Small intestine (tissue), 16 donors: ENCODE measurements around the gene HCFC1. TPM values are rescaled to one million over a fixed set of nuclear protein-coding genes. Genes with fewer than 3 reads are reported as not detected.

Source experiments
- DNase-seq, 2 donors: peaks; one replicate each; pipeline versions ENCODE4 v3.0.0 to v3.0.0-alpha.2; 2013
- FAIRE-seq: peaks from 2 replicates; lab custom pipeline; 2012; peaks lifted over from hg19 to GRCh38; lab: Jason Lieb, UNC
- H3K27ac ChIP-seq, 3 donors: one replicate each; pipeline ENCODE4 v1.5.1; 2013; ENCODE audit warnings: low read length in 2 of 3, mild to moderate bottlenecking in 2 of 3, control low read depth in 1 of 3, inconsistent platforms in 1 of 3, low read depth in 1 of 3, moderate library complexity in 1 of 3
- H3K27me3 ChIP-seq, 3 donors: one replicate each; pipeline ENCODE4 v1.6.1; 2013; ENCODE audit warnings: low read length in 3 of 3, inconsistent platforms in 1 of 3; ENCODE audit not compliant: control insufficient read depth in 3 of 3, insufficient read depth in 3 of 3
- H3K36me3 ChIP-seq, 3 donors: one replicate each; pipeline ENCODE4 v1.6.1; 2013; ENCODE audit warnings: low read length in 3 of 3, inconsistent platforms in 1 of 3, low read depth in 1 of 3, mild to moderate bottlenecking in 1 of 3, moderate library complexity in 1 of 3; ENCODE audit not compliant: control insufficient read depth in 3 of 3, insufficient read depth in 2 of 3
- H3K4me1 ChIP-seq, 3 donors: one replicate each; pipeline ENCODE4 v1.6.1; 2013; ENCODE audit warnings: low read length in 2 of 3, inconsistent platforms in 1 of 3, low read depth in 1 of 3, mild to moderate bottlenecking in 1 of 3, moderate library complexity in 1 of 3; ENCODE audit not compliant: control insufficient read depth in 3 of 3, insufficient read depth in 2 of 3
- H3K4me3 ChIP-seq, 3 donors: one replicate each; pipeline ENCODE4 v1.5.1; 2013; ENCODE audit warnings: low read length in 3 of 3, control low read depth in 1 of 3, inconsistent platforms in 1 of 3, low read depth in 1 of 3, mild to moderate bottlenecking in 1 of 3, moderate library complexity in 1 of 3
- H3K9me3 ChIP-seq, 2 donors: one replicate each; pipeline ENCODE4 v1.6.1; 2013; ENCODE audit warnings: low read depth in 1 of 2, low read length in 1 of 2; ENCODE audit not compliant: control insufficient read depth in 2 of 2, insufficient read depth in 1 of 2
- WGBS, 3 donors: extraction: QIAGEN DNeasy Blood & Tissue Kit; methylation state at CpG; one replicate each; pipeline ENCODE4 v1.1.7; 2013; 5-methylcytosine and 5-hydroxymethylcytosine counted together
- long read RNA-seq, 10 donors: transcript quantifications; one replicate each; lab custom pipeline, GENCODE V29; 2026
- polyA plus RNA-seq, 4 donors: library from polyadenylated mRNA; stranded (reverse) in 3 of 4; unstranded in 1 of 4; fragments of 200-250 nt in 3 of 4; fragments of 120-200 nt in 1 of 4; gene quantifications; one replicate each; pipeline versions ENCODE4 v1.2.1 to v1.2.3, GENCODE V29; 2013
- donor health status: healthy with polysubstance abuse.
- donor health status: control.
- donor health status: control.
- donor health status: Bipolar disorder and iron deficiency.
- donor health status: healthy.

Gene HCFC1
- polyA plus RNA-seq = 10 to 100 TPM in 2 of 4 donors, 1 to 10 TPM in 2; 7.6 to 32.9 (median 19.5) TPM
- long read RNA-seq, donor 1, full-length matches to known transcripts = 1 of 1 reads
- long read RNA-seq, donor 1, partial matches to known transcripts = 0 of 1 reads
- long read RNA-seq, donor 1, other reads (novel, unspliced or antisense) = 0 of 1 reads
- long read RNA-seq, donor 2 = 0 reads
- long read RNA-seq, donor 3, partial matches to known transcripts = 31 of 31 reads
- long read RNA-seq, donor 3, other reads (novel, unspliced or antisense) = 0 of 31 reads
- long read RNA-seq, donor 4 = 0 reads
- long read RNA-seq, donor 5 = 0 reads
- long read RNA-seq, donor 6 = 0 reads
- long read RNA-seq, donor 7 = 0 reads
- long read RNA-seq, donor 8 = 0 reads
- long read RNA-seq, donor 9 = 0 reads
- long read RNA-seq, donor 10 = 0 reads

- Histone ChIP-seq H3K27me3 (no peaks in the 10 kb centered on the region), H3K27ac (peak within 1 kb of the TSS; percentile 94 to 100 (median 97)), H3K9me3 (no peaks in the 10 kb centered on the region), H3K36me3 (peaks cover 0 to 29% (median 0%) of the 10 kb centered on the region in 3 donors), H3K4me3 (peak within 1 kb of the TSS; percentile 71 to 99 (median 75)), H3K4me1 (peaks cover 0 to 45% (median 2%) of the 10 kb centered on the region in 3 donors)
- WGBS, 3 donors = 0 to 11% (median 2%) methylated on average over 50 to 96 of the region's 96 CpGs
- no peak for FAIRE-seq
- peak; percentile 84 to 94 for DNase-seq
These were observed at the start of gene HCFC1 for GRCh38 chrX:153971450-153972367. Gene HCFC1 (minus strand): TSS chrX:153971818. CDS start chrX:153970840, 978 bp downstream.

DNA sequence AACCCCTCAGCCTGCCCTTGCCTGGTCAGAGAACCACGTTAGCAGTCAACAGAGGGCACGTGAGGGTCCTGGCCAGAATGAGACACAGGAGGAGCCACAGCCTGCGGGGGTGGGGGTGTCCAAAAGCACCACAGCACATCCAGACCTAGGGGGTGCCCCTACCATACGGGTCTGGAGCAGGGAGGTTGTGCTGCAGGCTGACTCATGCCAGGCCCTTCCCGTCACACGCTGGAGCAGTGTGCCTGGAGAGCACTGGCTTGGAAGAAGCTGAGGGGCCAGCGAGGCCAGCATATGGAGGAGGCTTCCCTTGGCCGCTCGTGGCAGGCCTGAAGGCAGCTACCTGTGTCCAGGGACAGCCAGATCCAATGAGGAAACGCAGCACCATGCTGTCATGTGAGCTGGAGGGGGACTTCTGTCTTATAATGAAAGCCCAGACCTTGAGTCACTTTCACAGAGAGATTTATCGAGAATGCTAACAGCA, 49.6 kb upstream of the HCFC1 start:
- H3K27ac ChIP-seq = peak overlapping the region in 1 of 3 donors; percentile 87
- no peak for FAIRE-seq

GRCh38 chrX:154020536-154021115, 49.0 kb upstream of the HCFC1 start:
- no peak for DNase-seq
- Histone ChIP-seq H3K9me3 (no peaks in the 10 kb centered on the region), H3K36me3 (peaks cover 0 to 45% (median 3%) of the 10 kb centered on the region in 3 donors), H3K4me1 (peaks cover 0 to 7% (median 0%) of the 10 kb centered on the region in 3 donors), H3K27ac (peak overlapping the region; percentile 80 to 87 (median 87)), H3K4me3 (peak overlapping the region; percentile 5 to 66 (median 53)), H3K27me3 (no peaks in the 10 kb centered on the region)
- 45 to 57% (median 51%) methylated on average over 7 to 9 of the region's 9 CpGs for WGBS, 3 donors
- FAIRE-seq = no peak

More for the DNA sequence above, 49.6 kb upstream of the HCFC1 start:
- DNase-seq = no peak
- Histone ChIP-seq H3K4me1 (peaks cover 0 to 7% (median 0%) of the 10 kb centered on the region in 3 donors), H3K36me3 (peaks cover 0 to 43% (median 0%) of the 10 kb centered on the region in 3 donors), H3K27me3 (no peaks in the 10 kb centered on the region), H3K9me3 (no peaks in the 10 kb centered on the region), H3K4me3 (no peak overlapping the region)
- 70 to 93% (median 75%) methylated on average over 10 to 11 of the region's 11 CpGs for WGBS, 3 donors

GRCh38 chrX:154019633-154020528, 48.3 kb upstream of the HCFC1 start, which contains the start of gene IRAK1:
Gene IRAK1 (minus strand): TSS chrX:154019902. CDS start chrX:154019812, 90 bp downstream.
- Histone ChIP-seq H3K4me1 (peaks cover 0 to 7% (median 0%) of the 10 kb centered on the region in 3 donors), H3K36me3 (peaks cover 0 to 46% (median 4%) of the 10 kb centered on the region in 3 donors)

GRCh38 chrX:154019061-154019621, 47.5 kb upstream of the HCFC1 start:
- Histone ChIP-seq H3K4me1 (peaks cover 0 to 7% (median 0%) of the 10 kb centered on the region in 3 donors), H3K36me3 (peaks cover 0 to 51% (median 4%) of the 10 kb centered on the region in 3 donors), H3K27me3 (no peaks in the 10 kb centered on the region), H3K27ac (peak overlapping the region; percentile 45 to 79 (median 76)), H3K4me3 (peak overlapping the region; percentile 52 to 72 (median 66)), H3K9me3 (no peaks in the 10 kb centered on the region)
- DNase-seq (peak in 1 of 2 donors; percentile 44), FAIRE-seq (no peak)
- 1 to 39% (median 7%) methylated on average over 11 to 45 of the region's 45 CpGs for WGBS, 3 donors

More at GRCh38 chrX:154019633-154020528, 48.3 kb upstream of the HCFC1 start, which contains the start of gene IRAK1:
- 0 to 48% (median 4%) methylated on average over 12 to 99 of the region's 99 CpGs for WGBS, 3 donors
- Histone ChIP-seq H3K4me3 (peak within 1 kb of the TSS; percentile 53 to 72 (median 66)), H3K27ac (peak within 1 kb of the TSS; percentile 80 to 87 (median 87)), H3K9me3 (no peaks in the 10 kb centered on the region), H3K27me3 (no peaks in the 10 kb centered on the region)
- DNase-seq (peak; percentile 60 to 77), FAIRE-seq (no peak)

GRCh38 chrX:154018518-154019060, 47.0 kb upstream of the HCFC1 start:
- WGBS, 3 donors = 14 to 56% (median 51%) methylated on average over 13 to 15 of the region's 15 CpGs
- Histone ChIP-seq H3K27me3 (no peaks in the 10 kb centered on the region), H3K4me1 (peaks cover 0 to 11% (median 0%) of the 10 kb centered on the region in 3 donors), H3K27ac (peak overlapping the region; percentile 45 to 79 (median 76)), H3K4me3 (peak overlapping the region; percentile 52 to 72 (median 66)), H3K9me3 (no peaks in the 10 kb centered on the region), H3K36me3 (peaks cover 0 to 54% (median 4%) of the 10 kb centered on the region in 3 donors)
- DNase-seq (peak in 1 of 2 donors; percentile 22), FAIRE-seq (no peak)
